HepG2 (cell line): ENCODE results near the gene FAM167B. TPM values are rescaled to one million over a fixed set of nuclear protein-coding genes. Genes with fewer than 3 reads are reported as not detected.
A peak's percentile ranks its signal among the peaks of the same experiment; 100 is the strongest.

ENCODE experiments used
- ERF ChIP-seq: IDR thresholded peaks from 2 replicates; pipeline ENCODE4 v1.6.1; 2018; ENCODE audit warnings: missing biosample characterization, missing genetic modification reagents
- ESRRA ChIP-seq: sonication (generic); formaldehyde crosslinking; IDR thresholded peaks from 2 replicates; pipeline ENCODE4 v1.5.1; 2020; ENCODE audit warnings: mild to moderate bottlenecking, low read depth, missing genetic modification reagents
- FOXK1 ChIP-seq: sonication (generic); formaldehyde crosslinking; IDR thresholded peaks from 2 replicates; pipeline ENCODE4 v1.4.0; 2020; ENCODE audit warnings: low read depth, missing genetic modification reagents, borderline replicate concordance
- HOXA3 ChIP-seq: sonication (generic); formaldehyde crosslinking; IDR thresholded peaks from 2 replicates; pipeline ENCODE4 v1.5.0; 2020; ENCODE audit warnings: missing genetic modification reagents
- HOXA9 ChIP-seq: sonication (generic); formaldehyde crosslinking; IDR thresholded peaks from 2 replicates; pipeline ENCODE4 v1.8.1; 2022; ENCODE audit warnings: missing genetic modification reagents, mild to moderate bottlenecking, moderate library complexity, borderline replicate concordance
- NFAT5 ChIP-seq: sonication (generic); formaldehyde crosslinking; IDR thresholded peaks from 2 replicates; pipeline ENCODE4 v1.4.0; 2020; ENCODE audit warnings: missing genetic modification reagents
- PRDM10 ChIP-seq: sonication (generic); formaldehyde crosslinking; IDR thresholded peaks from 2 replicates; pipeline ENCODE4 v1.4.0; 2020; ENCODE audit warnings: low read depth, missing genetic modification reagents
- ZNF282 ChIP-seq: fragments of 450-650 bp; IDR thresholded peaks from 2 replicates; pipeline ENCODE4 v1.6.1; 2018; ENCODE audit not compliant: partially characterized antibody
- ZNF562 ChIP-seq: sonication (generic); formaldehyde crosslinking; IDR thresholded peaks from 2 replicates; pipeline ENCODE4 v1.8.0; 2022; ENCODE audit warnings: missing genetic modification reagents, borderline replicate concordance
- ZNF576 ChIP-seq: sonication (generic); formaldehyde crosslinking; IDR thresholded peaks from 2 replicates; pipeline ENCODE4 v1.4.0; 2020; ENCODE audit warnings: mild to moderate bottlenecking, missing genetic modification reagents
- ZNF646 ChIP-seq: sonication (generic); formaldehyde crosslinking; IDR thresholded peaks from 2 replicates; pipeline ENCODE4 v1.9.0; 2021; ENCODE audit warnings: mild to moderate bottlenecking, missing genetic modification reagents
- ZNF703 ChIP-seq: sonication (generic); formaldehyde crosslinking; IDR thresholded peaks from 2 replicates; pipeline ENCODE4 v1.5.1; 2020; ENCODE audit warnings: missing genetic modification reagents, mild to moderate bottlenecking, moderate library complexity, borderline replicate concordance
- polyA plus RNA-seq, 8 experiments: library from polyadenylated mRNA; depleted of rRNA in 3 of 8; stranded (reverse) in 7 of 8; unstranded in 1 of 8; fragments of >200 nt; fragmentation: Illumina TruSeq in 4 of 8; extraction: Trizol in 4 of 8; gene quantifications; 2 replicates each; pipeline versions ENCODE4 v1.2.1 to v1.2.3, GENCODE V29; 2011 to 2016; ENCODE audit warnings: low read depth in 4 of 8, missing spikeins in 1 of 8, mixed read lengths in 1 of 8; ENCODE audit not compliant: insufficient read depth in 1 of 8
- total RNA-seq, 5 experiments: library from RNA; depleted of rRNA; stranded (reverse); fragments of >200 nt; fragmentation: Illumina TruSeq; extraction: Trizol; gene quantifications; 2 replicates each; pipeline ENCODE4 v1.2.3, GENCODE V29; 2016; ENCODE audit warnings: low read depth in 1 of 5

FAM167B gene
- total and polyA plus RNA-seq, 2 of the 13 experiments (the other 11 are each of a cell fraction or from before 2014, with no cell fraction given), result 0.15 to 0.70 TPM

GRCh38 chr1:32241001-32241763 is 5.8 kb upstream of the FAM167B start (continued):
- peak; percentile 80 for TF ChIP-seq NFAT5 (CRISPR knock-in tag)
- TF ChIP-seq ZNF576 (CRISPR knock-in tag), result no peak
- TF ChIP-seq ZNF646 (CRISPR knock-in tag), result no peak
- TF ChIP-seq ESRRA (CRISPR knock-in tag), result no peak
- peak; percentile 78 for TF ChIP-seq ERF
- TF ChIP-seq ZNF282, result no peak
- no peak for TF ChIP-seq FOXK1
- TF ChIP-seq PRDM10 (CRISPR knock-in tag), result no peak
- no peak for TF ChIP-seq ZNF562
- no peak for TF ChIP-seq HOXA9 (CRISPR knock-in tag)
- peak; percentile 51; the same call in 1 of the 2 replicates for TF ChIP-seq HOXA3 (CRISPR knock-in tag)
- TF ChIP-seq ZNF703 (CRISPR knock-in tag), result peak; percentile 69; the same call in 1 of the 2 replicates
